Activated naive CD4-positive, alpha-beta T cell treated with Interleukin-2 at 50 U/mL for 16 hours (primary cell): ENCODE data around the gene WFDC1.

ENCODE experiments used
- DNase-seq: peaks from one replicate; pipeline ENCODE4 v3.0.0-alpha.2; 2020

WFDC1 gene

DNA sequence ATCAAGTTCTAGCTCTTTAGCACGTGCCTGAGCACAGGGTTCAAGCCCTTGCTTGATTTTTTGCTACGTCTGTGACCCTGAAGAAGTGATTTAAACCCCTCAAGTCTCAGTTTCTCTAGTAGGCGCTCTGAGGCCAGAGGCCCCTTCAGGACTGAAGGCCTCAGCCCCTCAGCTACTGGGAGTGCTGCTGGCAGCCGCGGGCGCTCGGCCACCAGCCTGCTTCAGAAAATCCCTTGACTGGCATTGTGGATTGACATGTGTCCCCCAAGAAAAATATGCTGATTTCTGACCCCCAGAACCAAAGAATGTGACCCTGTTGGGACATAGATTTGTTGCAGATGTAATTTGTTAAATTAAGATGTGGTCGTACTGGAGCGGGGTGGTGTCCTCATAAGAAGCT, 20.2 kb upstream of the WFDC1 start:
- DNase-seq = no peak

GRCh38 chr16:84275585-84276151, 19.0 kb upstream of the WFDC1 start:
- no peak for DNase-seq

- DNase-seq = peak; percentile 72
These were observed 17.3 kb upstream of the WFDC1 start for GRCh38 chr16:84277244-84277823.

- no peak for DNase-seq
These were observed 16.3 kb upstream of the WFDC1 start for GRCh38 chr16:84278333-84278732.

GRCh38 chr16:84278968-84279367, 15.7 kb upstream of the WFDC1 start:
- DNase-seq = no peak

DNA sequence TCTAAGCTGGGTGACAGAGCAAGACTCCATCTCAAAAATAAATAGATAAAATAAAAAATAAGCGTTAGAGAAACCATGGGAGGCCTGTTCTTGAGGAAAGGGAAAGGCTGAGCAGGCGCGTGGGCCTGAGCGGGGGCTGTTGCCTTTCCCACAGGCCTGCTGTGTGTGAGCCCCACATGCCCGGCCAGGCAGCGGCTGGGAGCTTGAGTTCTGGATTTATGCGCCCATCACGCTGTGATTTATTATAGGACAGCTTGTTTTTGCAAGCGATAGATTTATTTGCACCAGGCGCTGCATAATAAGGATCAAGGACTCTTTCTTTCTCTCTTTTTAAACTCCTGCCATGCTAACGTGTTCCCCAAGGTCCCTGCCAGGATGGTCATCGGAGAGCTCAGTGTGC, 14.8 kb upstream of the WFDC1 start:
- DNase-seq = no peak

DNA sequence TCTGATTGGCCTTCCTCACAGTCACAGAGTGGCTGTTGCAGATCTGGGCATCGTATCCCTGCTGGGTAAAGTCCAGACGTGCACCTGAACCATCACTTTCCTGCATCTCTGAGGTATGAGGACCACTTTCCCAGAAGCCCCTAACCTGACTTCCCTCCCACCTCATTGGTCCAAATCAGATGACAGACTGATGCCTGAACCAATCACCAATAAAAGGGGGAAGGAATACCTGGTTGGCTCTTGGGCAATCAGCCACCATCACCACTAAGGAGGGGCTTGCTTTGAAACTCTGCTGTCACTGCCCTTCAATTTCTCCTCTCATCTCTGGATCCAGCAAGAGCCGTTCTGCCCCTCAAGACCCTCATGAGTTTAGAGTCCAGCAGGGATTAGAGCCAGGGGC, 13.6 kb upstream of the WFDC1 start:
- no peak for DNase-seq

DNA sequence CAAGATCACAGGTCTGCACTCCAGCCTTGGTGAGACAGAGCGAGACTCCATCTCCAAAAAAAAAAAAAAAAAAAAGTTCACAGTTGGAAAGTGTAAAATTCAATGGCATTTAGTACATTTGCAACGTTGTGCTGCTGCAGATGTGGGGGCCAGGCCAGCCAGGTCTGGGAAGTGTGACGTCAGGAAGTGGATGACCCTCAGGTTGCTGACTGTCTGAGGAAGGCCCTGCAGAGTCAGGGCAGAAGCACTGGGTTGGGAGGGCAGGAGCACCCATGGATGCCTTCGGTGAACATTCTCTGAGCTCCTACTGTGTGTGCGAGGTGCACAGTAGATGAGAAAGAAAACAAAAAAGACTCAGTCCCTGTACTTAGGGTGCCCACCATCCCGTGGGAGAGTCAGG, 12.1 kb upstream of the WFDC1 start:
- DNase-seq = no peak

- no peak for DNase-seq
These were observed 11.1 kb upstream of the WFDC1 start for GRCh38 chr16:84283314-84284153.

GRCh38 chr16:84284154-84284722, 10.4 kb upstream of the WFDC1 start:
- no peak for DNase-seq

- no peak for DNase-seq
These were observed 8.0 kb upstream of the WFDC1 start for GRCh38 chr16:84286578-84287240.

GRCh38 chr16:84288902-84289301, 5.8 kb upstream of the WFDC1 start:
- no peak for DNase-seq

GRCh38 chr16:84291226-84291625, 3.5 kb upstream of the WFDC1 start:
- DNase-seq = no peak

GRCh38 chr16:84292011-84292410, 2.7 kb upstream of the WFDC1 start:
- no peak for DNase-seq

DNA sequence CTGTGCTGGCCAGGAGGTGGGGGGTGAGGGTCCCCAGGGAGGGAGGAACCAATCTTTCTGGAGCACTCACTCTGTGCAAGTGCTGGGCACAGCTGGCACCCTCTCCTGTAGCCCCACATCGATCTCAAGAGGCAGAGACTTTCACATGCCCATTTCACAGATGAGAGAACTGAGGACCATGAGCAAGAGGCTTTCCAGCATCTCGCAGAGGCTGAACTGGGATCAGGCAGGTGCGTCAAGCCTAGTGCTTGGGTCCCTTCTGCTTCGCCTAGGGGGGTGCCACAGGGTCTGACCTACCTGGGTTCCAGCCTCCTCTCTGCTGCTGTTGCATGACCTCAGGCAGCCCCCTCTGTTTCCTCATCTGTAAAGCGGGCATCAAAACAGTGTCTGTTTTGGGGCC, 1.3 kb upstream of the WFDC1 start:
- no peak for DNase-seq

DNA sequence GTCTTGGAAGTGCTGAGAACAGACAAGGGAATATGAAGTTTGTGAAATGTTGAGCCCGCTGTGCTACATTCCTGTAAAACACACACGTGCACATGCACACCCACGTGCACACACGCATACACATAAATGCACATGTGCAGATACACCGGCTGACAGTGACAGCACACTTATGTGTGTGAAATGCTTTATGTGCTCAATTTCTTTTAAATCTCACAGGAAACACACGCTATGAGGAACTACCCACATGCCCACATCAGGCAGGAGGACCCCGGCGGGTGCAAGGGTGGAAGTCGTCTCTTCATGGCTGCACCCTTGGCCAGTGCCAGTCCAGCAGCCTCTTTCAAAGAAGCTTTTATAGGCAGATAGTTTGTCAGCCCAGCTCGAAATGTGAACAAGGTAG, 561 bp upstream of the WFDC1 start:
- DNase-seq = no peak

DNA sequence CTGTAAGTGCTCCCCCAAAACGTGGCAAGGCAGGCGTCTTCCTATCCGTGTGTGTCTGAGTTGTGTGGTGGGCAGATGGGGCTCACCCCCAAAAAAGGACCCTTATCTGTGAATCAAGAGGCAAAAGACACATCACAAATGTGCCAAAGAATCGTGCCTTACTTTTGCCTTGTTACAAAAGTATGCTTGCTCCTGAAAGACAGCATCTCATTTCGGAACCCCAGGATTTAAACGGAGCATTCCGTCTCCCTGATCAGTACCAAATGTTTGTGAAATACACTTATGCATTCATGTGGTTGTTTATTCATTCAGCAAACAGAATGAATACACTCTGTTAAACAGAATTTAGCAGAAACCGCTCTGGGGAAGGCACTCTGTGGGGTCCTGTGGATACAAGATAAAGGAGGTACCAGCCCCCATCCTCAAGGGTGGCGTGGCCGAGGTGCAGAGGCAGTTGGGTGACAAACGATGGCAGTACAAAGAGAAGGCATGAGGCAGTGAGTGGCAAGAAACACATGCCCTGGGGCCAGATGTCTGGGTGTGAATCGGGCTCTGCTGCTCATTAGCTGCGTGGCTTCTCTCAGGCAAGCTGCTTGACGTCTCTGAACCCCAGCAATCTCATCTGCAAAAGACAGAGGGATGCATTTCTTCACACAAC, 654 bp downstream of the WFDC1 start:
- no peak for DNase-seq

GRCh38 chr16:84298376-84298899, 3.8 kb downstream of the WFDC1 start:
- DNase-seq = no peak

DNA sequence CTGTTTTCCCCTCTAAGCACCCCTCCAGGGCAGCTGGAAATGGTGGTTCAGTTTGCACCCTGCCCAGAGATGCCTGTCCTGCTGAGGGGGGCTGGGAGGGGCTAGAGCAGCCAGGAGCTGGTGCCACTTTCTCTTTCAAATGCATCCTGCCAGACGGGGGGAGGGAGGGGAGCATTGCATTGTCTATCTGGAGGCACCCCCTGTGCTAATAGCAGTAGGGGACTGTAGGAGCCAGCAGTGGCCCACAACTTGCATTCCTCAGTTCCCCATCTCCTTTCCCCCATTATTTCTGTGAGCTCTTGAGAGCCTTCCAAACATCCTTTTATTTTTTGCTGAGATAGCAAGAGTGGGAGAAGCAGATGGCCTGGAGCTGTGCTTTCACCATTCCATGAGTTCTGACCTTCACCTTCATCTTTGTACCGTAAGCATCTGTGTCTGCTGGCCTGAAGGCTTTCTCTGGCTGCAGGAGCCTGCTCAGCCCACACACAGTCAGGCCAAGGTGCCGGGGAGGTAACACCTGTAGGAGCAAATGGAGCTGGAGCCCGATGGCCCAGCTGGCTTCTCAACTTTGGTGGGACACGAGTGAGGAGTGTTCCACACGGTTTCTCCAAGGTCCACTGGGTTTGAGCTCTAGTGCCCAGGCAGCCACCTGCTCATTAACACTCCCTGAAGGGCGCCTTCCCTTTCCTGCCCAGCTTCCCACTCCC, 5.2 kb downstream of the WFDC1 start:
- no peak for DNase-seq

GRCh38 chr16:84302111-84302954, 7.7 kb downstream of the WFDC1 start:
- no peak for DNase-seq

DNA sequence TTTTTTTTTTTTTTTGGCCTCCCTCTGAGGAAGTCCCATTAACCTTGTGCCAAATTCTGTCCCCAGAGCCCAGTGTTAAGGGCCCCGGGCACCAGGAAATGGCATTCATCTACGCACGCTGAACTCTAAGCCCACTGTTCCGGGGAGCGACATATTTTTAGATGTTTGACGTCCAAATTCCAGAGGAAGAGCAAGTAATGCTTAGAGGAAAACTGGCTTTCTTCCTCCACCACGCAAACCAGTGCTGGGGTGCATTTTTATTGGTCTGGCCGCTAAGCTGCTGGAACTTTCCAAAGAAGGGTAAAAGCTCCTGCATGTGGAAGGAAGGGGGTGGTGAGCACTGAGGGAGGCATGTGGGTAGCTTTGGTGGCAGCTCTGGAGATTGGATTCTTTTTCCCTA, 8.3 kb downstream of the WFDC1 start:
- no peak for DNase-seq
